Activated CD4-positive, alpha-beta T cell treated with anti-CD3 and anti-CD28 coated beads for 36 hours (primary cell): ENCODE data around the gene SCTR. TPM values are rescaled to one million over a fixed set of nuclear protein-coding genes. Genes with fewer than 3 reads are reported as not detected.

Experiments used
- total RNA-seq, 2 experiments: library from RNA; stranded (reverse); gene quantifications; one replicate each; pipeline ENCODE4 v1.2.3, GENCODE V29; 2021

SCTR gene
- total RNA-seq, 2 experiments from 2014 or later, result not detected

Other genes starting within 250 kb of the SCTR start
- gene C2orf76, start 157.6 kb downstream of the SCTR start, total RNA-seq, result 1 to 10 TPM; 8.9 to 9.9 TPM
- 100 to 1,000 TPM; 123 to 151 TPM for gene DBI, start 157.5 kb downstream of the SCTR start, total RNA-seq
- gene TMEM37, start 92.6 kb downstream of the SCTR start, total RNA-seq, result not detected
- gene CFAP221, start 20.0 kb upstream of the SCTR start, total RNA-seq, result not detected
- gene TMEM177, start 154.7 kb upstream of the SCTR start, total RNA-seq, result 10 to 100 TPM; 13.6 to 15.8 TPM
- 10 to 100 TPM; 32.4 to 38.0 TPM for gene PTPN4, start 235.4 kb upstream of the SCTR start, total RNA-seq